Measurements from ENCODE around the gene CALD1.
A peak's percentile ranks its signal among the peaks of the same experiment; 100 is the strongest.

Gene CALD1

DNA sequence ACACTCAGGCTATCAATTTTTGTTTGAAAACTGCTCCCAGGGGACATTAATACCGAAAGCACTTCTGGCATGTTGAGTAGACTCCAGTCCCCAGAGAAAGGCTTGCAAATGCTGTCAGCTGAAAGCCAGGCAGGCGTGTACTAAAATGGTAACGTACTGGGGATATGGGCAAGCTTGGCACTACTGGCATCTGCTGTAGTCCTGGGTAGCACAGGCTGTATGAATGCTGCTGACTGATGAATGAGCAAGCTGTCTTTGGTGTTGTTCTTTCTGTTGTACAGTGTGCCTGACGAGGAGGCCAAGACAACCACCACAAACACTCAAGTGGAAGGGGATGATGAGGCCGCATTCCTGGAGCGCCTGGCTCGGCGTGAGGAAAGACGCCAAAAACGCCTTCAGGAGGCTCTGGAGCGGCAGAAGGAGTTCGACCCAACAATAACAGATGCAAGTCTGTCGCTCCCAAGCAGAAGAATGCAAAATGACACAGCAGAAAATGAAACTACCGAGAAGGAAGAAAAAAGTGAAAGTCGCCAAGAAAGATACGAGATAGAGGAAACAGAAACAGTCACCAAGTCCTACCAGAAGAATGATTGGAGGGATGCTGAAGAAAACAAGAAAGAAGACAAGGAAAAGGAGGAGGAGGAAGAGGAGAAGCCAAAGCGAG, 153.4 kb downstream of the CALD1 start:
- no peak for DNase-seq

DNA sequence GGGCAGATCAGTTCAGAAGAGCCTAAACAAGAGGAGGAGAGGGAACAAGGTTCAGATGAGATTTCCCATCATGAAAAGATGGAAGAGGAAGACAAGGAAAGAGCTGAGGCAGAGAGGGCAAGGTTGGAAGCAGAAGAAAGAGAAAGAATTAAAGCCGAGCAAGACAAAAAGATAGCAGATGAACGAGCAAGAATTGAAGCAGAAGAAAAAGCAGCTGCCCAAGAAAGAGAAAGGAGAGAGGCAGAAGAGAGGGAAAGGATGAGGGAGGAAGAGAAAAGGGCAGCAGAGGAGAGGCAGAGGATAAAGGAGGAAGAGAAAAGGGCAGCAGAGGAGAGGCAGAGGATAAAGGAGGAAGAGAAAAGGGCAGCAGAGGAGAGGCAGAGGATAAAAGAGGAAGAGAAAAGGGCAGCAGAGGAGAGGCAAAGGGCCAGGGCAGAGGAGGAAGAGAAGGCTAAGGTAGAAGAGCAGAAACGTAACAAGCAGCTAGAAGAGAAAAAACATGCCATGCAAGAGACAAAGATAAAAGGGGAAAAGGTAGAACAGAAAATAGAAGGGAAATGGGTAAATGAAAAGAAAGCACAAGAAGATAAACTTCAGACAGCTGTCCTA, 154.1 kb downstream of the CALD1 start:
- no peak for DNase-seq

DNA sequence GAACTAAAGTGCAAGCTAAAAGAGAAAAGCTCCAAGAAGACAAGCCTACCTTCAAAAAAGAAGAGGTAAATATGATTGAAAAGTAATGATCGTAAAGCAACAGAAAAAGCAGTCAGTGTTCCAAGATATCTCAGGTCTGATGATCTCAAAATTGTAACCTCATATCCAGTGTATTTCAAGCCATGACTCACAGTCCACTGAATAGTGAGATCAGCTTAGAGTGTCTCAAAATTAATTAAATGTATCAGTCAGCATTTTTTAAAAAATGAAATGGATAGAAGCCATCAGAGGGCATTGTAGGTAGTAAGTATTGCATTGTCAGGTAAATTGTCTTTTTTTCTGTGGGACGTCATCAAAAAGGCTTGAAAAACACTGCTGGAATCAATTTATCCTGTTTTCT, 156.3 kb downstream of the CALD1 start:
- DNase-seq = no peak

DNA sequence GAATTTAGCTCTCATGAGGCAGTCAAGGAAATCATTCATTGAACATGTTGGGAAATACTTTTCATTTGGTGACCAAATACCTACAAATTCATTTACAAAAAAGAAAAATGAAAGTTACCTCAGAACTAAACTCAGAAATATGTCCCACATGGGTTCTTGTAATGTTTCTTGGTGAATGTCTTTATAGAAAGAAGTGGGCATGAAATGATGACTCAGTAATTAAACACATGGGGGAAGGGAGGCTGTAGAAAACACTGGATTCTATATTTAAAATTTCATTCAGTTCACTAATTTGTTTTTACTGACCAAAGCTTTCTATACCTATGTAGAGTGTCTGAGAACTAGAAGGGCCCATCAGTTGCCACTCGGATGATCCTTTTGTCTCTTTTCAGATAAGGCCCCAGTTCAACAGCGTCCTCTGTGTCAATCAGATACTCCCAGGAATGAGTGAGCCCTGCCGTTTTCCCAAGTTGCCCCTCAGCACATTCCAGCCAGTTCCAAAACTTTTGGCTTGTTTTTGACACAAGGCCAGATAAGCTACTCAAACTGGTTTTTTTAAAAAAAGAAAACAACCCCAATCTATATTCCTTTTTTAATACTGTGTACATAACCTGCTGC, 157.6 kb downstream of the CALD1 start:
- DNase-seq = no peak

DNA sequence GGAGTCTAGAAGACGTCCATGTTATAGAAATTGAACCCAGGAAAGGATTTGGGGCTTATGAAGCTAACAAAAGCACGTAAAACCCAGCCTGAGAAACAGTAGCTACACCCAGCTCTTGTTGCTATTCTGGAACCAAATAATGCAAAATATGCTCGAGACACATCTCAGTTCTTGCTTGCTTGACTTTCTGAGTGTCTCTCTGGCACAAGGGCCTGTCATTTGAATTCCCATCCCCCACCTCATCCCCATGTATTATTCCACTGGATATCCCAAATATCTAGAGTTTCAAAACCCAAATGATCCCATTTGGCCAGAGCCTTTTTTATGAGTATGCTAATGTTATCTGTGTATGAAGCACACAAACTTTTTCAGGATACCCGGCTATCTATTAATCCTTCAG, 158.7 kb downstream of the CALD1 start:
- DNase-seq = no peak

DNA sequence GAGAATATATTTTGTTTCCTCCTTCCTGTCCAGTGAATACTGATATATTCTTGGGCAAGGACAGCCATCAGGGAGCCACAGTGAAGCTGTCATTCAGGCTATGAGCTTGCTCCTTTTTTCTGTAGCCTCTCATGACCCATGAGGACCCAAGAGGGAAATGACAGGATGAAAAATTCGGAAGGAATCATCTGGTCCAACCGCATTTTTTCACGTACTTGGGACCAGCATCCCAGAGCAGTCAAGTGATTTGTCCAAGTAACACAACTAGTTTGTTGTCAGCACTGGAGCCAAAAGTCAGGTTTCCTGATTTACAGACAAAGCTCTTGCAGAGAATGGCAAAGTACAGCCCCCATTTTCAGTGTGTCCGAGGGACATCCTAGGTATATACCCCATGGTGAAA, 159.7 kb downstream of the CALD1 start:
- DNase-seq = no peak

DNA sequence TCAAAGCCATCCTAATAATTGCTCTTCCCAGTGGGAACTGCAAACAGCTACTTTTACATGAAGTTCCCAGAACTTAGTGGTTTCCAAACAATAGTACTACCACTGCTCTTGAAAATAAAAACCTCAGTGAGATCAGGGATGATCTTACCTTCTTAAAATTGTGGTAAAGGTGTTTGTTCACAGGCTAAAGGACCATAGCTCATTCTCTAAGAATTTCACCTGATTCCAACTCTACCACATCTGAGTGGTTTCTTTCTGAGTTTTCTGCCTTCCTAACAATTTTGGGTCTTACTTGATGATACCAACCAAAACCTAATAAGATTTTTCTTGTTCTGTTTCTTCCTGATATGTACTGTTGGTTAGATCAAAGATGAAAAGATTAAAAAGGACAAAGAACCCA, 161.3 kb downstream of the CALD1 start:
- DNase-seq = no peak

DNA sequence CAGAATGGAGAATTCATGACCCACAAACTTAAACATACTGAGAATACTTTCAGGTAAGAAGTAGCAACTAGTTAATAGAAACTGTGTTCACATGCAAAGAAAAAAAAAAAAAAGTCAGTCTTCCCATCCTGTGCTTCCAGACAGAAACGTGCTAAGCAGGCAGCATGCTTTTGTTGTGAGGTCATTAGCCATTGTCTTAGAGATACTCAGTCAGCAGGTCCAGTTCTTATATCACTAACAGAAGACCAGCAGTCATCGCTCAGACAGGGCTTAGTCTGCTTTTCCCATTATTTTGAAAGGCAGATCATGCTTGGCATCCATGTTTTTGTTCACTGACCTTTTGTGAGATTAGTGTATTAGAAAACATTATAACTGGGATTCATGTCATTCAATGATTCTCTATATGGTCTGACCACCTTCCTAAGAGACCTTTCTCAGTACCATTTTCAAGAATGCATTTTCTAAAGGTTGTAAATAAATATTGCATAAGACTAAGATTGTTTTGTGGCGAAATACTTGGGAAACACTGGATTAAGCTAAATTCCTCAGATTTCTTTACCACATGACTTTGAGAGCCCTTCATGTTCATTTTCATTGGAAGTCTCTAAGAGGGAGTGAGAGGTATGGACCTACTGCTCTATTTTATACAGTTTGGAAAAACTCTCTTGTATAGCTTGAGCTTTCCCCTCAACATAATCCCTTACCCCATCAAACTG, 161.9 kb downstream of the CALD1 start:
- no peak for DNase-seq

DNA sequence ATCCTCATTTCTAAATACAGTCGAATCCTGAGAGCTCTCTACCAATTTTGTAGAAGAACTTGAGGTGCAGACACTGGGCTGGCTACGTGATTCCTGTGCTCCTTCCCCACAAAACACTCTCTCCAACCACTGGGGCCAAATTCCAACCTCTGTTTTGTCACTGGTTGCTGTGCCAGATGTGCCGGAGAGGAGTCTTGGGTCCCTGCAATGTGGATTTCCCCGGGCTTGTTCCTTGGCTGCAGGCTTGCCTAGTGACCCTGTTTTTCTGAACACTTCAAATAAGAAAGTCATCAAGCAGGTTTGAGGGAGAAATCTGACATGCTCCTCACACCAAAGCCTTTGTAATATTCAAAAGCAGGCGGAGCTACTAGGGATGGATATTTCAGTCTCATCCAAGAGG, 162.5 kb downstream of the CALD1 start:
- no peak for DNase-seq

DNA sequence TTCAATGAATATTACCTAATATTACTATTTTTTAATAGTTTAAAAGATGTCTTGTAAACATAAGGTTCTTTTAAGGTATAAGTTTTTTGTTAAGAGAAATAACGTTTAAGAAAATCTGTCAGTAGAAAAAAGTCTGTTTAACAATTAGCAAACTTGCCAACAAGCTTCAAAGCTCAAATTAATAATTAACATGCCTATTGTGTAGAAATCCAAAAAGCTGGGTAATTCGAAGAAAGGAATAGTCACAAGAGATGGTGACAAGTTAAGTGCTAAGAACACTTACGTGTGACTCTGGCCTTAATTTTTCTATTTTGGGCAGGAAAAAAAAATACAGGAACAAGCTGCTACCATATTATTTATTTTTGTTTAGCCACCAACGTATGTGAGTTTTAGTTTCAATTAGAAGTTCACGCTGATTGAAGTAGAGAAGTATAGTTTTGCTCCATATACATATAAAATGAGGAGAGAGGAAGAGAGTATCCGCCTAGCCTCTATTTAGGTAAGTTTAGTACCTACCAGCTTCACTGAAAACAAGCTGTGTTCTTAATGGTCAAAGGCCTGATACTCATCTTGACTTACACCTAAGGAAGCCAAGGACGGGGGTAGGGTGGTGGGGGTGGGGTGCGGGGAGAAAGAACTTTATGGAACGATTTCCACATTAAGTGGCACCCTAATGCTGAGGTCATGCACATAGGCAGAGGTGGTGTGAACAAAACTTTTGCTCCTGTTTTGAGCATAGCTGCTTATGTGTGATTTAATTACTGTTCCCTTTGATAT, 163.4 kb downstream of the CALD1 start:
- no peak for DNase-seq

DNA sequence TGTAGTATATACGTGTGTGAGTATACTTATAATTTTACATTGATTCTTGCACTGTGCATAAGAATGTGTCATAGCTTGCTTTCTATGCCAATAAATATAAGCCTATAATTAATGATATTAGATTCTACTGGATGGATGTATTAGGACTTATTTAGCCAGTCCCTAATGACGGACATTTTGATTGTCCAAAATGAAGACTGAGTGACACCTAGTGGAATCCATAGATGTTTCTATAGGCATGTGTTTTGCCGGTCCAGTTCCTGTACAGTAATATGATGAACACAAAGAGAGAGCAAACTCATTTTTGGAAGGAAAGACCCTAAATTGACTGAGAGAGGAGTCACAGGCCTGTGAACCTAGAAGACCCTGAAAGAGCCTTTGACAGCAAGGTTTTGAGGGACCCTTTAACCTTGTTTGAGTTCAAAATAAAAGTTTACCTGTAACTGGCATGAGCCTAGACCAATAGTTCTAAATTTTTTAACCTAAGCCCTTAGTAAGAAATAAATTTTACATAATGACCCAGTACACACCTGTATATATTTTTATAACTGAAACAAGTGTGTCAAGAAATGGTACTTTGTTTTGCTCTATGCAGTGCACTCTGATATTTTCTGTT, 164.5 kb downstream of the CALD1 start:
- DNase-seq = peak; percentile 33

DNA sequence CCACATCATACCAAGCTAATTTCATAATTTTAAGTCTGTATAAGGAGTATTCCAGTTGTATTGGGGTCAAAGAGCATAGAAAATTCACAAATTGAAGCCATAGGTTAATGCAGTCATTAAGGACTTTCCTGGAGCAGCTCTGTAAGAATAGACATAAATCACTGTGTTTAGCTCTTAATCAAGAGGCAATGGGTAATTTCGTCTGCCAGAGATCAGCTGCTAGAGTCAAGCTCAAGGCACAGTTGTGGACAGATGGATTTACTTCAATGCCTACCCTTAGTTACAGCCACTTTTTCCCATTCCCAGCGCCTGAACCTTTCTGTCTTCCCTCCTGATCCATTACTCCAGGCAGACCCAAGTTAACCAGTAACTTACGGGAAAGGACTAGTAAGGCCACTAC, 166.3 kb downstream of the CALD1 start:
- DNase-seq = no peak

DNA sequence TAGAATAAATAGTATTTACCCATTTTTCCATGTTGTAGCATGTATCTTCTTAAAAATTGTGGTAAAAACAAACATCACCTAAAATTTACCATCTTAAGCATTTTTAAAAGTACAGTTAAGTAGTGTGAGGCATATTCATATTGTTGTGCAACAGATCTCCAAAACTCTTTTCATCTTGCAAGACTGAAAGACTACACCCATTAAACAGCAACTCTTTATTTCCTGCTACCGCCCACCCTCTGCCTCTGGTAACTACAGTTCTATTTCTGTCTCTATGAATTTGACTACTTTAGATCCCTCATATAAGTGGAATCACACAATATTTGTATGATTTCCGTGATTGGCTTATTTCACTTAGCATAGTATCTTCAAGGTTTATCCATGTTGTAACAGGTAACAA, 166.8 kb downstream of the CALD1 start:
- no peak for DNase-seq

DNA sequence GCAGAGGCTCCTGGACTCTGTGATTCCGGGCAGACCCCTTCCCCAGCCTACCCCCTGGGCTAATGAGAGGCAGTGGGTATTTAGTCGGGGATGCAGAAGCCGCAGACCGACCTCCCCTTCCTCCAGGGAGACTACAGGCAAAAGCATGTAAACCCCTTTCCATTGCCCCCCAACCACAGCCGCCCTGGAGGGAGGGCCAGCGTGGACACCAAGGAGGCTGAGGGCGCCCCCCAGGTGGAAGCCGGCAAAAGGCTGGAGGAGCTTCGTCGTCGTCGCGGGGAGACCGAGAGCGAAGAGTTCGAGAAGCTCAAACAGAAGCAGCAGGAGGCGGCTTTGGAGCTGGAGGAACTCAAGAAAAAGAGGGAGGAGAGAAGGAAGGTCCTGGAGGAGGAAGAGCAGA, 167.9 kb downstream of the CALD1 start:
- no peak for DNase-seq

DNA sequence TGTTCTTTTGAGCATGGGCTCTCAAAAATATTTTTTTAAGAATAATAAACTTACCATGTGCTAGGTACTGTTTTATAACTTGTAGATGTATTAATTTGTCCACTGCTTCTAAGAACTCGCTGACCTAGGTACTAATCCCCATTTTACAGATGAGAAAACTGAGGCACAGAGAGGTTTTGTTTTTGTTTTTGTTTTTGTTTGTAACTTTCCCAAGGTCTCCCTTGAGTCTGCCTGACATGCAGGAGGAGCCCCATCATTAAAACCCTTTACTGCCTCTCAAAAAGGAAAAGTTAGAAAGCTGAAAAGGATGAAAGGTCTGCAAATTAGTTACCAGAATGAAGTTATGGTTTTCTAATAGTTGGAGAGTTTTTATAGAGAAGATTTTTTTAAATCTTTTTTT, 168.4 kb downstream of the CALD1 start:
- no peak for DNase-seq

DNA sequence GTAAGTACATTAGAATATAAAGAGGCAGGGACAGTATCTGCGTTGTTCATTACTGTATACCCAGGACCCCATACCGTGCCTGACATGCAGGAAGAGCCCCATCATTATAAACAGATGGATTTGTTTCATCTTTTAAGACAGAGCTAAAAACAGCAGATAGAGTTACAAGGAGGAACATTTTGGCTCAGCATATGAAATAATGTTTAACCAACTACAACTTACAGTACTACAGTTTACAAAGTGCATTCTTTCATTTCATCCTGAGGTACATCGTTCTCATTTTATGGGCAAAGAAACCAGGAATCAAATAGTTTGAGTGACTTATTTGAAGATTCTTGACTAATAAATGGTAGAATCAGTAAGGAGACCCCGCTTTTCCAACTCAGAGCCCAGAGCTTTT, 168.8 kb downstream of the CALD1 start:
- DNase-seq = no peak

DNA sequence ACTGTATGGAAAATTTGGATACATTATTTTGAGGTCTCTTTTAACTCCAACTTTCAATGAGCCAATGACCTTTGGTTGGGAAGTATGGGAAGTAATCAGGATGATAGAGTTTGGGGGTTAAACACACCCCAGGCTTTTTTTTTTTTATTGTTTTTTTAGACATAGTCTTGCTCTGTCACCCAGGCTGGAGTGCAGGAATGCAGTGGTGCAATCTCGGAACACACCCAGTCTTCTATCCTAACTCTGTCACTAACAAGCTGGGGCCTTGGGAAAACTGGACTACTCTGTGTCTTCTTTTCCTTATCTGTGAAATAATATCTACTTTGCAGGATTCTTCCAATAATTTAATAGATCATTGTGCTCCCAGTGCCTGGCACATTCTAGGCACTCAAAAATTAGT, 169.3 kb downstream of the CALD1 start:
- DNase-seq = no peak

DNA sequence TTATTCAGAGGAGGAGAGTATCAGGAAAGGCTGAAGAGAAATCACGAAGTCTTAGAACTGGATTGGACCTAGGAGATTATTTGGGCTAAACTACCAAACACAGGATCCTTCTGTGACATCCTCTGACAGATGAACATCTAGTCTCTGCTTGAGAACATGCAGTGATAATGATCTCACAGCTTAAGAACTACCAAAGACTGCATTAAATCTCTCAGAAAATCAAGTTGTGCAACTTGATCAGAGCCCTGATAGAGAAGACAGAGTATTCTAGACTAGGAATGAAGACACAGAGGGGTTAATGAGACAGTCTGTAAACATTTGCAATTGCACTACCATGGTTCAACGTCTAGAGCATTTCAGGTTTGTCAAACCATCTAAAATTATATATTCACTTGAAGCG, 169.7 kb downstream of the CALD1 start:
- no peak for DNase-seq

DNA sequence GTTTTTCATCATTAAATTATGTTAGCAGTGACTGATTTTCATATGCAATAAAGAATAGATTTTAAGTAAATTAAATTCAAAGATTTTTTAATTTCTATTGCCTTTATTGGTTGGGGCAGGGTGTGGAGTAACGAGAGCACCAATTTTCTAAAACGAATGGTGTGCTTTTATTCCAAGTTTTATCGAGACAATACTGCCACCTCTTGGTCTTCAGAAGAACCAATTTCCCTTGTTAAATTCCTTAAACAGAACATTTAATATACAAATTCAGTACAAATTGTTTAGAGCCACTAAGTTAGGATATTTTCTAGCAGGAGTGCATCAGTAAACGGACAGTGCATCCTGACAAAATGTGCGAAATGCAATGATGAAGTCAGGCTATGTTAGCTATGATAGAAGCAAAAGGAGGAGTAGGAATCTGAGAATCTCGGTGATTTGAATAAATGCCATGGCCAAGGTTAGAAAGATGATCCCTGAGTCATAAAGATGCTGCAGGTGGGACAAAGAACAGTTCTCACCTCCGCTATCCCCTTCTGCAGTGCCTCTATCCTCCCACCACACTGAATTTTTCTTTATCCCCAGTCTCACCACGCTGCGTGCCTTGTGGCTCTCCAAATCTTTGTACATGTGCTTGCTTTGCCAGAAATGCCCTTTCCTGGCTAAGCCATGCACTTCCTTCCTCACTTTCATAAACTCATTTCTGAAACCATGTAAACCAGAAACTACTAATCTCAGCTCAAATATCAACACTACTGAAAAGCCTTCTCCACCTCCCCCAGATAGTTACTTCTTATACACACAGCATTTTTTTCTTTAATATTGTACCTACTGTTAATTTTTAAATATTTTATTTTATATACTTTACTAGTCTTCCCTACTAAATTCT, 175.0 kb downstream of the CALD1 start:
- DNase-seq = peak; percentile 61

DNA sequence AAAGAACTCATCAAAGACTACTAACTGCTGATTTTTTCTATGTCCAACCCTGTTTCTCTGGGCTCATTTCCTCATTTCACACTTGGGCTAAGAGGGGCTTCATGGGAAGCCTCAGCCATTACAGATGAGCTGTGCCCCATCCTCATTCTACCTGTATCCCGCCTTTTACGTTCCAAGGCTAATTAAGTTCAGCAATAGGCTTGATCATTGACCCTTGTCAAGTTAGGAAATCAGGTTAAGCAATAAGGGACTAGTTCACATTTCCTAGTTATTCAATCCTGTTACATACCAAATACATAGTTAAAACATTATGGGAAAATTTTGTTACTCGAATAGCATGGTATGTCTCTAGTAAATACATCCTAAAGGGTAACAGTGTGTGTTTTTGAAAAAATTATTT, 177.6 kb downstream of the CALD1 start:
- DNase-seq = no peak

DNA sequence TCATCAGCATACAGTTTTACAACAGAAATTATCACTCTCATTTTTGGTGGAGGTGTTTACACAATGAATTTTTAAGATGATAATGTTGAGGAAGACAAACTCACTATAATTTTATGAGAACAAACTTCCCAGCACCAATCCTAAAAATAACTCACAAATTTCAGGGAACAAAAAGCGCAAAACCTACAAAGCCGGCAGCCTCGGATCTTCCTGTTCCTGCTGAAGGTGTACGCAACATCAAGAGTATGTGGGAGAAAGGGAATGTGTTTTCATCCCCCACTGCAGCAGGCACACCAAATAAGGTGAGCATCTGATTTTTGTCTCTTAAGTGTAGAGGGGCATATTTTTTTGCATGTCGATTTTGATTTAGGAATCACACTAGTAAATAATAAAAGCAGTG, 180.4 kb downstream of the CALD1 start:
- DNase-seq = no peak

DNA sequence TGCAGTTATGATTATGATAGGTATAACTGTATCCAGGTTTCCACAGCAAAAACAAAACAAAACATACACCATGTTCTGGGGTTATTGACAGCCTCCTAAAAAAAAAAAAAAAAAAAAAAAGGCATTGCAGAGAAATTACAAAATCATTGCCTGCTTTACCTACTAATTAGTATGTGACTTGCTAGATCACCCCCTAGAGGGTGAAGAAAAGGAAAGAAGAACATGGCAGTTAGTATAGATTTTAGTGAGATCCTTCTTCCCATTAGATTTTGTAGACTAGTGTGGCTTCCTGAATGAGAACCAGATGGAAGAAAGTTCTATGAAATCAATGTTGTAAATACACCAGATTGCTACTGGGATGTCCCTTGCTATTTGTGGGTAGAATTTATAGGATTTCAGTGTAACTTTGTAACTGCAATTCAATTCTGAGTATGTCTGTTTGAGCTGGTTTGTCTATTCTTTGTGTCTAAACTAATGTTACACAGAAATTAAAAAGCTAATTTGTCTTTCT, 182.9 kb downstream of the CALD1 start:
- no peak for DNase-seq
